Activated CD4-positive, alpha-beta T cell treated with anti-CD3 and anti-CD28 coated beads, Interleukin-2, amount 50 U/mL, for 24 hours (primary cell): ENCODE data around the gene BHLHE23.

Experiments used
- DNase-seq, 2 donors: peaks; one replicate each; pipeline ENCODE4 v3.0.0-alpha.2; 2020; ENCODE audit warnings: low read depth in 1 of 2, low spot score in 1 of 2

The BHLHE23 gene

GRCh38 chr20:62975251-62975760 lies 31.5 kb downstream of the BHLHE23 start:
- no peak for DNase-seq

GRCh38 chr20:62972845-62973745 lies 33.7 kb downstream of the BHLHE23 start:
- DNase-seq, result no peak

- DNase-seq, result peak; percentile 68 to 75
These were observed 34.6 kb downstream of the BHLHE23 start for GRCh38 chr20:62971950-62972844.

GRCh38 chr20:62971211-62971949 lies 35.4 kb downstream of the BHLHE23 start:
- no peak for DNase-seq

GRCh38 chr20:62970307-62971210 lies 36.2 kb downstream of the BHLHE23 start:
- DNase-seq, result no peak

- DNase-seq, result no peak
These were observed 36.8 kb downstream of the BHLHE23 start for GRCh38 chr20:62969939-62970306.

GRCh38 chr20:62969179-62969760 lies 37.5 kb downstream of the BHLHE23 start:
- DNase-seq, result no peak

GRCh38 chr20:62968378-62969178 lies 38.2 kb downstream of the BHLHE23 start:
- no peak for DNase-seq

- no peak for DNase-seq
These were observed 39.0 kb downstream of the BHLHE23 start for GRCh38 chr20:62967628-62968351.

- DNase-seq, result no peak
These were observed 39.6 kb downstream of the BHLHE23 start for GRCh38 chr20:62967149-62967501.

GRCh38 chr20:62966212-62967148 lies 40.3 kb downstream of the BHLHE23 start:
- no peak for DNase-seq

GRCh38 chr20:62965363-62965771 lies 41.4 kb downstream of the BHLHE23 start:
- no peak for DNase-seq

GRCh38 chr20:62964700-62965099 lies 42.1 kb downstream of the BHLHE23 start:
- no peak for DNase-seq

GRCh38 chr20:62963614-62964397 lies 43.0 kb downstream of the BHLHE23 start:
- DNase-seq, result no peak

GRCh38 chr20:62962891-62963613 lies 43.7 kb downstream of the BHLHE23 start:
- DNase-seq, result no peak
